ENCODE data around the gene RFX6.

RFX6 gene

DNA sequence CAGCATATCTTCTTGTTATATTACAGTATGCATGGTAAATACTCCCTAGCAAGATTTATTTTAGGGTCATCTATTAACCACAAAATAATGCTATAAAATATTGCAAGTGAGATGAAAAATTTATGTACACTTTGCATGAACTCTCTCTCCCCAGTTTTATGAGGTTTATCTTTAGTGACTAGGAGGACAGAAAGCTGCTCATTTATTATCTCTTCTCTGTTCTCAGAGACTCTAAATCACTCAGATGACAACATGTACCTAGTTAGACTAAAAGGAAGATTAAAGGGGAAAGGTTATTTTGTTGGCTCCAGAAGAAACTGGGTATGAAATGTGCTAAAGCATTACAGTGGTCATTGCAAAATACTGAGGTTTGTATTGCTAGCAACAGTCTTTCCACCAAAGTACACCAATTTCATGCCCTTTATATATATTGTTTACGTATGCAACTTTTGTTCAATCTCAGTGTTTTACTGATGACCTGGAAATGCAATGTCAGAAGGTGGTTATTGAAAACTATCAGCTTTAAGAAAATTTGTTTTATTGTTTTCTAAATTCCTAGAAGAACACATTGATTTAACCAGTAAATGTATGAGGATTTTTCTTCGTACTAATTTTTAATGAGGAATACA, 11.8 kb downstream of the RFX6 start:
- in situ Hi-C loops (cut with HindIII; ENCODE audit: low sequenced_read_pairs) = no loop called here

DNA sequence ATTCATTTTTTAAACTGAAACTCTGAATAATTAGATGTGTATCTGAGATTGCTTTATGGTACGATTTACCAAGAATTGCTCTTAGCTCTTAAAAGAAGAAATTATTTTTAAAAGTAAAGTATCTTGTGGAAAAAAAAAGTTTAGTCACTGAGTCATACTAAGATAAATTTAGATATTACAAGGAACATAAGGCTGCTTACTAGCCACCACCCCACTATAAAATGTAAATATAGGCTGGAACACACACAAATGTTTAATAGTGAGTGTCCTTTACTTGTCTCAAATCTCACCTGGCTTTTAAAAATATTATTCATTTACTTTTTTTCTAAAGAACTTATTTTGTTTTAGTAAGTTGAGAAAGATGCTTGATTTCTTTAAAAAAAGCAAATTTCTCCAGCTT, 17.6 kb downstream of the RFX6 start:
- in situ Hi-C loops (cut with HindIII; ENCODE audit: low sequenced_read_pairs) = no loop called here

GRCh38 chr6:116895935-116896334, 18.9 kb downstream of the RFX6 start:
- in situ Hi-C loops (cut with HindIII; ENCODE audit: low sequenced_read_pairs) = no loop called here

- in situ Hi-C loops (cut with HindIII; ENCODE audit: low sequenced_read_pairs) = no loop called here
Observed at GRCh38 chr6:116902634-116903033, 25.6 kb downstream of the RFX6 start.

- in situ Hi-C loops (cut with HindIII; ENCODE audit: low sequenced_read_pairs) = no loop called here
Observed at GRCh38 chr6:116922853-116923548, 46.0 kb downstream of the RFX6 start.

DNA sequence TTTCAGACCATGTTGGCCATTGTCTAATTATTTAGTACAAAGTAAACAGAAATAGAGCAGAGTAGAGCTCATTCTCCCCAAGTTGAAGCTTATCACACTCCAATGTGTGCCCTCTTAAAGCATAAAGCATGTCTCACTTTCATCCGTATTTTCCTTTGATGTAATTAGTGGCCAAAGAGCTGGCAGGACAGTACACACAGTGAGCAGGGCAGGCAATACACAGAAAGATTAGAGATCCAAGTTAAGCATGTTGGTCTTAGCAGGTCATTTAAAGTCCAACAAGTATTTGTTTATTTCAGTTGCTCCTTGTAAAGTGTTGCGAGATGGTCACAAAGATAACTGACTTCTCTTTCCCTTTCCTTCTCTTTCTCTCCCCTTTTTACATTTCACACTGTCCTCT, 47.2 kb downstream of the RFX6 start:
- in situ Hi-C loops (cut with HindIII; ENCODE audit: low sequenced_read_pairs) = no loop called here

DNA sequence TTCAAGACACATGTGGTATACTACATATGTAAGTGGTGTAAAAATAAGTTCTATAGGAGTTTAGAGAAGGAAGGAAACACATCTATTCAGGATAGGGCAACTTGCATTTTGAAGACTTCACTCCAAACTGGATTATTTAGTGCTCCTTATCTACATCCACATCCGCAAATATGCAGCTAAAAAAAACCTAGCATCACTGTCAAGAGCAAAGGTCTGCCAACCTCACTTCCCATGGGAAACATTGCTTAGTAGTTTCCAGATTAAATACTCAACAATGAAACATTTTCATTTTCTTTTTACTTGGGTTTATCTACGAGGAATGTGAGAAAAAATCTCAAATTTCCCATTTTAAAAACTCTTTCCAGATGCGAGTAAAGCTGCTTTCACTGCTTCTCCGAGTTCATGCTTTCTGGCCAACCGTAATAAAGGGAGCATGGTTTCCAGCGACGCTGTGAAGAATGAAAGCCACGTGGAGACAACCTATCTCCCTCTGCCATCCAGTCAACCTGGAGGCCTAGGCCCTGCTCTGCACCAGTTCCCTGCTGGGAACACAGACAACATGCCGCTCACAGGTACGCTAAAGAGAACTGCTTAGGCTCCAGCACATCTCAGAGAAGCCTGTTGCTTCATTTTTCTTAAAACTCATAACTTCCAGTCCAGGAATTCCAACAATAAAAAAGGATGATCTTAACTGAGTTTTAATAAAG, 48.2 kb downstream of the RFX6 start:
- in situ Hi-C loops (cut with HindIII; ENCODE audit: low sequenced_read_pairs) = no loop called here

- in situ Hi-C loops (cut with HindIII; ENCODE audit: low sequenced_read_pairs) = no loop called here
Observed at GRCh38 chr6:116928677-116929076, 51.6 kb downstream of the RFX6 start.

GRCh38 chr6:116929825-116930224, 52.8 kb downstream of the RFX6 start:
- in situ Hi-C loops (cut with HindIII; ENCODE audit: low sequenced_read_pairs) = no loop called here

DNA sequence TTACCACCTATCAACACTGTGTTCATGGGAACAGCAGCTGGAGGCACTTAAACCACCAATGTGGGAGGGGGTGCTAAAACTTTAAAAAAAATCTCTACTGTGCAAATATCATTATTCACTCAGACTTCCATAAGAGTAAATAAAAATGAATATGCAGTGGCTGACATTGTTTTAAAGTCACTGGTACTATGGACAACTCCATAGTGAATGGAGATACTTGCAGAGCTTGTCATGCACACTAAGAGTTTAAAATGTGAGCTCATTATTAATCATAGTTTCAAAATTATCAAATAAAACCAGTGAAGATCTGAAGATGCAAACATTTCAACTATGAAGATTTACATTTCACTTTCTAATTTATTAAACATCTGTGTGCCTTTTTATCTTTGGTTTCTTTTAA, 54.4 kb downstream of the RFX6 start:
- in situ Hi-C loops (cut with HindIII; ENCODE audit: low sequenced_read_pairs) = no loop called here

- in situ Hi-C loops (cut with HindIII; ENCODE audit: low sequenced_read_pairs) = no loop called here
Observed at GRCh38 chr6:116932496-116932895, 55.5 kb downstream of the RFX6 start.

DNA sequence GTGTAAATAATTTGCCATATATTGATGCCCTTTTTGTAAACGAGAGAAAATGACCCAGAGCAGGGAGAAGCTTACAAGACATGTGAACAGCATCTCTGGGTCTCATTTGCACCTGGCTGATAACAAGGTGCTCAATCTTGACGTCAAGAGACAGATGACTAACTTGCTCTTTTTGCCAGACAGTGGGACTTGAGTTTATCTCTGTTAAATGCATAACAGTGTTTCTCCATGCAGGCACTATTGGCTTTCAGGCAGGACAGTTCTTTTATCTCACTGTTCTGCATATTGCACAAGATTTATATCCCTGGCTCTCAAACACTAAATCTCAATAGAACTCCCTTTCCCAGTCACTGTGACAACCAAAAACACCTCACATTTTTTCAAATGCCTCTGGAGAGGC, 56.4 kb downstream of the RFX6 start:
- in situ Hi-C loops (cut with HindIII; ENCODE audit: low sequenced_read_pairs) = no loop called here

GRCh38 chr6:116938305-116938704, 61.3 kb downstream of the RFX6 start:
- in situ Hi-C loops (cut with HindIII; ENCODE audit: low sequenced_read_pairs) = no loop called here

- in situ Hi-C loops (cut with HindIII; ENCODE audit: low sequenced_read_pairs) = no loop called here
Observed at GRCh38 chr6:116941727-116942126, 64.7 kb downstream of the RFX6 start.

DNA sequence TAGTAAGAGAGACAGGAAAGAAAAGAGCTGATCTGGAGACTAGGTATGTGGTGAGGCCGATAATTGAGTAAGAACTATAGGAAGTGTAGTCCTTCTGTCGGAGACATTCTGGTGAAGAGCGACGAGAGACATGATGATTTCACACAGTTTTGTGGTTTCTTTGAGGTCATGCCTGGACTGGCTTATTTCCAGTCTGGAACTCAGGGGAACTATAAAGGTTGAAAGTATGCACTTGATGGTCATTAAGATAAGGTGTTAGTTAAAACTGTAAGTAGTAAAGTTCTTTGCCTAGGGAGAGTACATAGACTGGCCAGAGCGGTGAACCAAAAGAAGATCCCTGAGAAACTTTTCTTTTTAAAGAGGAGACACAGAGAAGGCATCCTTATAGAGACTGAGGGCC, 68.8 kb downstream of the RFX6 start:
- in situ Hi-C loops (cut with HindIII; ENCODE audit: low sequenced_read_pairs) = no loop called here

GRCh38 chr6:116948533-116949304, 71.7 kb downstream of the RFX6 start:
- in situ Hi-C loops (cut with HindIII; ENCODE audit: low sequenced_read_pairs) = no loop called here

- in situ Hi-C loops (cut with HindIII; ENCODE audit: low sequenced_read_pairs) = no loop called here
Observed at GRCh38 chr6:116949964-116950363, 72.9 kb downstream of the RFX6 start.

DNA sequence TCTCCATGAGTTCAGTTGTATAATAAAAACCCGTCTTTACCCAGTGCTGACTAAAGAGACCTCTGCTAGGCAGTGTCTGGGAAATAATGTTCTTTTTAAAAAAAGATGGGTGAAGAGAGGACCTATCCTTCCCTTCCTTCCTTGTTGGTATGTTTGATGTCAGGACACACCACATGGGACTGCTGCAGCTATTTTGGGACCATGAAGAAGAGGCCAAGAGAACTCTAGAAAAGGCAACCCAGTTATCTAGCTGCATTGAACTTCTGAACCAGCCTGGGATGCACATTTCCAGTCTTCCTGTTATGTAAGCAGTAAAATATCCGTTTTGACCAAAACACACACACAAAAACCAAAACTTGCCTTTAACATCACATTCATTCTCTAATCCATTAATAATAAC, 77.3 kb downstream of the RFX6 start:
- in situ Hi-C loops (cut with HindIII; ENCODE audit: low sequenced_read_pairs) = no loop called here

- in situ Hi-C loops (cut with HindIII; ENCODE audit: low sequenced_read_pairs) = no loop called here
Observed at GRCh38 chr6:116954938-116955337, 77.9 kb downstream of the RFX6 start.

GRCh38 chr6:116955773-116956172, 78.7 kb downstream of the RFX6 start:
- in situ Hi-C loops (cut with HindIII; ENCODE audit: low sequenced_read_pairs) = no loop called here

DNA sequence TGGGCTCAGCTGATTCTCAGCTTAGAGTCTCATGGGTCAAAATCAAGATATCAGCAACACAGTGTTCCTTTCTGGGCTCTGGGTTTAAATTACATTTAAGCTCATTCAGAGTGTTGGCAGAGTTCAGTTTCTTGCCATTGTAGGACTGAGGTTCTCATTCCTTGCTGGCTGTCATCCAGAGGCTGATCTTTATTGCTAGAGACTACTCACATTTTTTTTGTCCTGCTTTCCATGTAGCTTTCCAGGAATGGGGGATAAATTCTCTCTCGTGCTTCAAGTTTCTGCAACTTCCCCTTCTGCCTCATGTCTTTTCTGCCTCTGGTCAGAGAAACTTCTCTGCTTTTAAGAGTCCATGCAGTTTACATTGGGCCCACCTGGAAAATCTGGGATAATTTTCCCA, 86.9 kb downstream of the RFX6 start:
- in situ Hi-C loops (cut with HindIII; ENCODE audit: low sequenced_read_pairs) = no loop called here

Measured in endothelial cell of hepatic sinusoid (primary cell).